HepG2 (cell line): ENCODE measurements around the gene FNDC3A.

Experiments
- ARNTL ChIP-seq: sonication (generic); formaldehyde crosslinking; IDR thresholded peaks from 2 replicates; pipeline ENCODE4 v1.4.0; 2020; ENCODE audit warnings: mild to moderate bottlenecking, missing genetic modification reagents
- CBX2 ChIP-seq, 2 experiments: fragments of 200-600 bp in 1 of 2; sonication (generic); formaldehyde crosslinking in 1 of 2; IDR thresholded peaks; 2 replicates each; pipeline versions ENCODE4 v1.7.0 to v1.8.1; 2018 to 2022; ENCODE audit warnings: low read depth in 2 of 2, low read length in 1 of 2, mild to moderate bottlenecking in 1 of 2, missing genetic modification reagents in 1 of 2
- CEBPB ChIP-seq: IDR thresholded peaks from 2 replicates; pipeline ENCODE4 v1.6.1; 2011; ENCODE audit warnings: low read depth, low read length, improper control_type of control experiment, borderline replicate concordance
- CREB1 ChIP-seq, 2 experiments: fragments of 450-650 bp in 1 of 2; IDR thresholded peaks; 2 replicates each; pipeline ENCODE4 v1.6.1; 2016 to 2017; ENCODE audit warnings: control low read depth in 1 of 2, mild to moderate bottlenecking in 1 of 2, missing compliant biosample characterization in 1 of 2, missing genetic modification characterization in 1 of 2
- RELA ChIP-seq: sonication (generic); formaldehyde crosslinking; IDR thresholded peaks from 2 replicates; pipeline ENCODE4 v1.4.0; 2020; ENCODE audit warnings: missing genetic modification reagents
- SP1 ChIP-seq, 2 experiments: fragments of 450-650 bp in 1 of 2; sonication (generic) in 1 of 2; formaldehyde crosslinking in 1 of 2; IDR thresholded peaks; 2 replicates each; pipeline versions ENCODE4 v1.4.0 to v1.6.1; 2016 to 2020; ENCODE audit warnings: missing genetic modification reagents in 1 of 2
- U2AF2 ChIP-seq: fragments of 200-400 bp; formaldehyde crosslinking; IDR thresholded peaks from 2 replicates; pipeline ENCODE4 v1.6.1; 2017; ENCODE audit warnings: low read depth, mild to moderate bottlenecking, low read length
- ZNF768 ChIP-seq: sonication (generic); formaldehyde crosslinking; IDR thresholded peaks from 2 replicates; pipeline ENCODE4 v1.4.0; 2020; ENCODE audit warnings: missing genetic modification reagents
- TF ChIP-seq, protein P1 (sequence below): sonication (generic); formaldehyde crosslinking; IDR thresholded peaks from one replicate; pipeline ENCODE4 v1.5.1; 2020; ENCODE audit warnings: mild to moderate bottlenecking, missing genetic modification reagents; ENCODE audit errors: not compliant biosample characterization
- TF ChIP-seq, protein P2 (sequence below): sonication (generic); formaldehyde crosslinking; IDR thresholded peaks from 2 replicates; pipeline ENCODE4 v1.5.0; 2020; ENCODE audit warnings: mild to moderate bottlenecking, missing genetic modification reagents, moderate library complexity

DNA sequence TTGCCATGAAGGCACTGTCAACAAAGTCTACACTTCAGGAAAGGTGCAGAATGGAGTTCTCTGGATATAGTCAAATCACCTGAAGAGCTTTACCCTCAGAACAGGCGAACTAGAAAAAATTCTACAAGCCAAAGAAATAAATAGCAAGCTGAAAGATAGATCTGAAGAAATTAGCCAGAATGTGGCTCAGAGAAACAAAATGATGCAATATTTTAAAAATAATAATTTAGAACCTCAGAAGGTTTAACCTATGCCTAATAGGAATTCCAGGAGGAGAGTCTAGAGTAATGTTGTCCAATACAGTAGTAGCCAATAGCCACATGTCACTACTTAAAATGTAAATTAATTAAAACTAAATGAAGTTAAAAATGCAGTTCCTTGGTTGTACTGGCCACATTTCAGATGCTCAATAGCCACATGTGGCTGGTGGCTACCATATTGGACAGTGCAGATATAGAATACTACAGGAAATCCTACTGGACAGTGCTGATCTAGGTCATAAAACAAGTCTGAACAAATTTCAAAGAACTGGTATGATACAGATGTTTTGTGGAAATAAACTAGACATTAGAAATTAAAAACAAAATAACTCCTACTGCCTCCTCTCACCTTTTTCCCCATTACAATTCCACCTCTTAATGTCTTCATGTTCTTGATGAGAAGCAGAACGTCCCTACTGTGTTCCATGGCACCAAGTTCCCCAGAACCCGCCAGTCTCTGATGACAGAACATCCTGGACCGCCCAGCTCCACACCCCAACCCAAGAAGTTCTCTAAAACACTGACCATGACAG is 271.3 kb downstream of the FNDC3A start:
- no peak for TF ChIP-seq RELA (CRISPR knock-in tag)
- TF ChIP-seq, protein P1, sequence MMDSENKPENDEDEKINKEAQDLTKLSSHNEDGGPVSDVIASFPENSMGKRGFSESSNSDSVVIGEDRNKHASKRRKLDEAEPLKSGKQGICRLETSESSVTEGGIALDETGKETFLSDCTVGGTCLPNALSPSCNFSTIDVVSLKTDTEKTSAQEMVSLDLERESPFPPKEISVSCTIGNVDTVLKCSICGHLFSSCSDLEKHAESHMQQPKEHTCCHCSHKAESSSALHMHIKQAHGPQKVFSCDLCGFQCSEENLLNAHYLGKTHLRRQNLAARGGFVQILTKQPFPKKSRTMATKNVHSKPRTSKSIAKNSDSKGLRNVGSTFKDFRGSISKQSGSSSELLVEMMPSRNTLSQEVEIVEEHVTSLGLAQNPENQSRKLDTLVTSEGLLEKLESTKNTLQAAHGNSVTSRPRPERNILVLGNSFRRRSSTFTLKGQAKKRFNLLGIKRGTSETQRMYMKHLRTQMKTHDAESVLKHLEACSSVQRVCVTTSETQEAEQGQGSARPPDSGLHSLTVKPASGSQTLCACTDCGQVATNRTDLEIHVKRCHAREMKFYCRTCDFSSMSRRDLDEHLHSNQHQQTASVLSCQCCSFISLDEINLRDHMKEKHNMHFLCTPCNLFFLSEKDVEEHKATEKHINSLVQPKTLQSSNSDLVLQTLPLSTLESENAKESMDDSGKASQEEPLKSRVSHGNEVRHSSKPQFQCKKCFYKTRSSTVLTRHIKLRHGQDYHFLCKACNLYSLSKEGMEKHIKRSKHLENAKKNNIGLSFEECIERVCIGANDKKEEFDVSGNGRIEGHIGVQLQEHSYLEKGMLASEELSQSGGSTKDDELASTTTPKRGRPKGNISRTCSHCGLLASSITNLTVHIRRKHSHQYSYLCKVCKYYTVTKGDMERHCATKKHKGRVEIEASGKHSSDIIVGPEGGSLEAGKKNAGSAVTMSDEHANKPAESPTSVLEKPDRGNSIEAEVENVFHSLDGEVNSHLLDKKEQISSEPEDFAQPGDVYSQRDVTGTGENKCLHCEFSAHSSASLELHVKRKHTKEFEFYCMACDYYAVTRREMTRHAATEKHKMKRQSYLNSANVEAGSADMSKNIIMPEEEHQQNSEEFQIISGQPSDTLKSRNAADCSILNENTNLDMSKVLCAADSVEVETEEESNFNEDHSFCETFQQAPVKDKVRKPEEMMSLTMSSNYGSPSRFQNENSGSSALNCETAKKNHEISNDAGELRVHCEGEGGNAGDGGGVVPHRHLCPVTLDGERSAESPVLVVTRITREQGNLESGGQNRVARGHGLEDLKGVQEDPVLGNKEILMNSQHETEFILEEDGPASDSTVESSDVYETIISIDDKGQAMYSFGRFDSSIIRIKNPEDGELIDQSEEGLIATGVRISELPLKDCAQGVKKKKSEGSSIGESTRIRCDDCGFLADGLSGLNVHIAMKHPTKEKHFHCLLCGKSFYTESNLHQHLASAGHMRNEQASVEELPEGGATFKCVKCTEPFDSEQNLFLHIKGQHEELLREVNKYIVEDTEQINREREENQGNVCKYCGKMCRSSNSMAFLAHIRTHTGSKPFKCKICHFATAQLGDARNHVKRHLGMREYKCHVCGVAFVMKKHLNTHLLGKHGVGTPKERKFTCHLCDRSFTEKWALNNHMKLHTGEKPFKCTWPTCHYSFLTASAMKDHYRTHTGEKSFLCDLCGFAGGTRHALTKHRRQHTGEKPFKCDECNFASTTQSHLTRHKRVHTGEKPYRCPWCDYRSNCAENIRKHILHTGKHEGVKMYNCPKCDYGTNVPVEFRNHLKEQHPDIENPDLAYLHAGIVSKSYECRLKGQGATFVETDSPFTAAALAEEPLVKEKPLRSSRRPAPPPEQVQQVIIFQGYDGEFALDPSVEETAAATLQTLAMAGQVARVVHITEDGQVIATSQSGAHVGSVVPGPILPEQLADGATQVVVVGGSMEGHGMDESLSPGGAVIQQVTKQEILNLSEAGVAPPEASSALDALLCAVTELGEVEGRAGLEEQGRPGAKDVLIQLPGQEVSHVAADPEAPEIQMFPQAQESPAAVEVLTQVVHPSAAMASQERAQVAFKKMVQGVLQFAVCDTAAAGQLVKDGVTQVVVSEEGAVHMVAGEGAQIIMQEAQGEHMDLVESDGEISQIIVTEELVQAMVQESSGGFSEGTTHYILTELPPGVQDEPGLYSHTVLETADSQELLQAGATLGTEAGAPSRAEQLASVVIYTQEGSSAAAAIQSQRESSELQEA: no peak
- TF ChIP-seq U2AF2: no peak
- no peak for TF ChIP-seq ZNF768
- TF ChIP-seq SP1 (IDR thresholded peaks at IDR 0.05): no peak
- TF ChIP-seq SP1 (CRISPR knock-in tag; IDR thresholded peaks at IDR 0.05): no peak
- TF ChIP-seq CREB1 (IDR thresholded peaks at IDR 0.05): no peak
- no peak for TF ChIP-seq CREB1 (CRISPR knock-in tag; IDR thresholded peaks at IDR 0.05)
- TF ChIP-seq, protein P2, sequence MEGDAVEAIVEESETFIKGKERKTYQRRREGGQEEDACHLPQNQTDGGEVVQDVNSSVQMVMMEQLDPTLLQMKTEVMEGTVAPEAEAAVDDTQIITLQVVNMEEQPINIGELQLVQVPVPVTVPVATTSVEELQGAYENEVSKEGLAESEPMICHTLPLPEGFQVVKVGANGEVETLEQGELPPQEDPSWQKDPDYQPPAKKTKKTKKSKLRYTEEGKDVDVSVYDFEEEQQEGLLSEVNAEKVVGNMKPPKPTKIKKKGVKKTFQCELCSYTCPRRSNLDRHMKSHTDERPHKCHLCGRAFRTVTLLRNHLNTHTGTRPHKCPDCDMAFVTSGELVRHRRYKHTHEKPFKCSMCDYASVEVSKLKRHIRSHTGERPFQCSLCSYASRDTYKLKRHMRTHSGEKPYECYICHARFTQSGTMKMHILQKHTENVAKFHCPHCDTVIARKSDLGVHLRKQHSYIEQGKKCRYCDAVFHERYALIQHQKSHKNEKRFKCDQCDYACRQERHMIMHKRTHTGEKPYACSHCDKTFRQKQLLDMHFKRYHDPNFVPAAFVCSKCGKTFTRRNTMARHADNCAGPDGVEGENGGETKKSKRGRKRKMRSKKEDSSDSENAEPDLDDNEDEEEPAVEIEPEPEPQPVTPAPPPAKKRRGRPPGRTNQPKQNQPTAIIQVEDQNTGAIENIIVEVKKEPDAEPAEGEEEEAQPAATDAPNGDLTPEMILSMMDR (CRISPR knock-in tag): no peak
- TF ChIP-seq ARNTL (CRISPR knock-in tag): no peak
- no peak for TF ChIP-seq CEBPB
- no peak for TF ChIP-seq CBX2 (IDR thresholded peaks at IDR 0.05; ENCODE audit: low read depth, low read length)
- no peak for TF ChIP-seq CBX2 (CRISPR knock-in tag; IDR thresholded peaks at IDR 0.05; ENCODE audit: low read depth)
